T1000 (cell line): ENCODE data around the gene CTNNA2.

Experiments
- DNase-seq: peaks from one replicate; lab custom pipeline; 2025; ENCODE audit warnings: mixed read lengths; lab: John Stamatoyannopoulos, UW

CTNNA2 gene

GRCh38 chr2:80490964-80491363, 978.1 kb downstream of the CTNNA2 start:
- DNase-seq, result no peak

GRCh38 chr2:80496346-80496745, 983.5 kb downstream of the CTNNA2 start:
- no peak for DNase-seq

DNA sequence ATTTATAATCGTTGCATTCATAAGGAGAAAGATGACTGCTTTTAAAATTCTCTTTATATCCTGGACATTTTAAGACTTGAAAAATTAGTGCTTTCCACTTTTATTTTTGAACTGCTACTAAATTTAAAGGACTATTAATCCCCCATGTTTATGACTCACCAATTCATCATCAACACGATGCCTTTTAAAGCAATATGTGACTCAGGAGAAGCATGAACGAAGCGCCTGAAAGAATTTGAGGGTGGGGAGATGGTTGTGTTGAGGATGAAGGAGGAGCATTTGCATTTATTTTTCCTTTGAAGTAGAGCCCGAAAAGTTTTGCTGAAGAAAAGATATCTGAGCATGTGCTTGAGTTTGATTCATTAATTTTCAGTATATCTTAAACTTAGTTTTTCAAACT, 983.9 kb downstream of the CTNNA2 start:
- no peak for DNase-seq

DNA sequence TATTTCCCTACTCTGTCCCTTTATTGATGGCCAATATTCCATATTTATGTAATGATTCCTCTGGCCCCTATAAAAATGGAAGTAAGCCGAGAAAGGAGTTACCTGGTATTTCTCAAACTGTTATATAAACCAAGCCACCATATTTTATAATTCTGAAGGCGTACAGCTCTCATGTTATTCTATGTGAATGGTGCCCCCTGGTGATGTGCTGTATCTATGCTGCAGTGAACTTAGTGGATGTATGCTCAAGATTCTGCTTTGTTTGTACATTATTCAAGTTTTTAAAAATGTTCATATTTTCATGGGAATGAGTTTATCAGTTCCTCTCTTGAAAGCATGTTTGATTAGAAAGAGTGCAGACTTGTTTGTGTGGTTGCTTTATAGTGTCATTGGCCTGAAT, 986.2 kb downstream of the CTNNA2 start:
- no peak for DNase-seq

- no peak for DNase-seq
Observed at GRCh38 chr2:80501874-80502624, 989.2 kb downstream of the CTNNA2 start.

DNA sequence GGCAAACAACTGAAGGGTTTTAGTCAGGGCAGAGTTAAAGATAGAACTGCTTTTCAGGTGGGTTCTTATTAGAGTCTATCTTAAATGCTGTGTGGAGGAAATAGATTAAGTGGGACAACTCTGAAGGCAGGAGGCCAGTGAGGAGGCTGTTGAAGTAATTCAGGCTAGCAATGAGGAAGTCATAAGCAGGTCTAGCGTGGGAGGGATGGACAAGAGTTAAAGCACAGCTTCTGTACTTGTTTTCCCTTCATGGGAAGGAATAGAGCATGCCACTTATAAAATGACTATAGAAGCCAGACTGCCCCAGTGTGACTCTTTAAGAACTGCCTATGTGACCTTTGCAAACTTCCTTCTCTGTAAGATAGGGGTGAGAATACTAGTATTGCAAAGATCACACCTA, 993.7 kb downstream of the CTNNA2 start:
- DNase-seq, result no peak

DNA sequence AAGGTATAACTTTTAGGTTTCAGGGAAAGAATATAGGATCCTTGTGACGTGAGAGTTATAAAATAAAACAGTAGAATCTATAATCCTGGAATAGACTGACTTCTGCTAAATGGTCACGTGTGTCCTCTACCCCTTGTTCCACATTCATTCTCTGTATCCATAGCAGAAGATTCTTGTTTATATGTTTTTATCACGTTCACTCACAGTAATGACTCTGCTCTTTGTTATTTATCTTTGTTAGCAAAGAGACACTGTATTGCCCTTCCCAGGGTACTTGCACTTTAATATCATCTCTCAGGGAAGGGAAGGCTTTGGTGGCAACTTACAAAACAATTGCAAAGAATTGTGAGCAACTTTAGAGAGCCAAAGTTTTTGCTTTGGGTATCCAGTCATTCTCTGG, 997.9 kb downstream of the CTNNA2 start:
- no peak for DNase-seq

DNA sequence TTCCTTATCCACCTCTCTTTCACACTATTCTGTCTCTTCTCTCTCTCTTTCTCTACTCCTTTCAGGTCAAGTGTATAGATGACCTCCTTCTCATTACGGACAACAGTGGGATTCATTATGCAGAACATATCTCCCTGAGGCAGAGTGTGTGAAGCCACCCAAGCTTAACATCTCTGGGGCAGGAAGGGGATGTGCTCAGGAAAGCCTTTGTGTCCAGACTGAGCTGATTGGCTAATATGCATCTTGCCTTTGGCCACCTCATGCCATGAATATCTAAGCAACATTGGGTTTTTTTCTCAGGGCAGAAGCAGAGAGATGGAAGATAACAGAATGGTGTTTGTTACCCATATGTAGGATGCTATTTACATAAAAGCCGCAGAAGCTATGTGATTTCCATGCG, 1003.1 kb downstream of the CTNNA2 start:
- no peak for DNase-seq

GRCh38 chr2:80517316-80517715, 1004.5 kb downstream of the CTNNA2 start:
- no peak for DNase-seq

- no peak for DNase-seq
Observed at GRCh38 chr2:80519121-80519643, 1006.3 kb downstream of the CTNNA2 start.

DNA sequence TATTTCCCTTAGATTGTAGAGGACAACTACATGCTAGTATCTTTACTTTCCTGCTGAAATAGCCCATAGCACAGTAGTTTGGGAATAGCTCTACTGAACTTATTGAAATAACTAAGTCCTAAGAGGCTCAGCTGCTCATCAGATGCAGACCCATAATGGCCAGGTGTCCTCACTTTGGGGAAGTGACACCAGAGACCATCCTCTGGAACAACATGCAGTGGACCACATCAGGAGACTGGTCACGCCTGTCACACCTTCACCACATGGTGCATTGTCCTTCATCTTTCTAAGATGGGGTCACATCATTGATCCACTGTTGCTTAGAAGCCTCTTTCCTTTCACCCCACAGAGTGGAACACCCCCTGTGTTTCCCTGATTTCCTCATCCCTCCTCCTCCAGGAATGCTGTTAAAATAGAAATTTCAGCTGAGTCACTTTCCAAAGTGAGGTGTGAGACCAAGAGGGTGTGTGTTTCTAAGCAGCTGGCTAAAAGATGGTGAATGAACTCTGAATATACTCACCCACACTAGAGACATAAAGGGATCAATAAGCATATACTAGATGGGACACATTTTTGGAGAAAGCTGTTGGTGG, 1006.9 kb downstream of the CTNNA2 start:
- no peak for DNase-seq

GRCh38 chr2:80525152-80525551, 1012.3 kb downstream of the CTNNA2 start:
- DNase-seq, result no peak

DNA sequence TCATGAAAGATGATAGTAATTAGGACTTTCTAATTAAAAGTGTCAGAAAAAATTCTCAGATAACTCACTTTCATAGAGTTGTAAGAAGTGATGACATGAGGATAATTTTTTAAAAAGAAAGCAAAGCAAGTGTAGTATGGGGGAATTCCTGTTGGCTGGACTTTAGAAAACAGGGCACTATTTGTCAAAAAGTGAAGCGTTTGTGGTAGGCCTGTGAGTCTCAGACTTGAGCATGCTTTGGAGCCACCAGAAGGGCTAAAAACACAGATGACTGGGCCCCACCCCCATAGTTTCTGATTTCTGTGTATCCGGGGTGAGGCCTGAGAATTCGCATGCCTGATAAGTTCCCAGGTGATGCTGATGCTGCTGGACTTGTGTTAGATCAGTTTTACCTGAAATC, 1014.3 kb downstream of the CTNNA2 start:
- no peak for DNase-seq

DNA sequence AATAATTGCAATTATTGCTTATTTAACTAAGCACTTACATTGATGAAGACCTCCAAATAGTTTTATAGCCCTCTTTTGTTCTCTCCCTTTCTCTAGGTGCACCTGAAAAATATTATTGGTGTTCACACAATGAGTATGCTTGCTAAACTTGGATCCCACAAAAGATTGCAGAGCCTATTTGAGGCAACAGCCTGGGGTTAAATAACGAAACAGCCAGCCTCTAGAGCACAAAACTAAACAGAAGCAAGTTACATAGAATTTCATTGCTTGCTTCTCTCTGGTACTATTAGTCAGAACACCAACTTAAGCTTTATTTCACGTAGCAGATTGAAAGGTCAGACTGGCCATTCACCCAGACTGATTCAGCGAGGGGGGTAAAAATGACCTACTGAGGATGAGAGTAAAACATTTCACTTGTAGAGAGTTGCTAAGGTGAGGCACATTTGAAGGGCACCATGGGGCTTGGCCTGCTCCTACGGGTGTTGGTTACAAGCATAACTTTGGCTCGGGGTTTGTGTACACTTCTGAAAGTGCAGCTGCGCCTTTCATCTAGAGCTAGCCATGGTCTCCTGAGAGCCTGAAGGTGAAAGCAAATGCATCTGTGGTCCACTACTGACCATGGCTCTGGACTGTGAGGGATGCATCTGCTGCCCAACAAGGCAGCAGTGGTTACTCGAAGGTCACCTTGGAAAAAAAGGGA, 1016.8 kb downstream of the CTNNA2 start:
- DNase-seq, result no peak

GRCh38 chr2:80530442-80531064, 1017.7 kb downstream of the CTNNA2 start:
- DNase-seq, result no peak

GRCh38 chr2:80531319-80531718, 1018.5 kb downstream of the CTNNA2 start:
- DNase-seq, result no peak

DNA sequence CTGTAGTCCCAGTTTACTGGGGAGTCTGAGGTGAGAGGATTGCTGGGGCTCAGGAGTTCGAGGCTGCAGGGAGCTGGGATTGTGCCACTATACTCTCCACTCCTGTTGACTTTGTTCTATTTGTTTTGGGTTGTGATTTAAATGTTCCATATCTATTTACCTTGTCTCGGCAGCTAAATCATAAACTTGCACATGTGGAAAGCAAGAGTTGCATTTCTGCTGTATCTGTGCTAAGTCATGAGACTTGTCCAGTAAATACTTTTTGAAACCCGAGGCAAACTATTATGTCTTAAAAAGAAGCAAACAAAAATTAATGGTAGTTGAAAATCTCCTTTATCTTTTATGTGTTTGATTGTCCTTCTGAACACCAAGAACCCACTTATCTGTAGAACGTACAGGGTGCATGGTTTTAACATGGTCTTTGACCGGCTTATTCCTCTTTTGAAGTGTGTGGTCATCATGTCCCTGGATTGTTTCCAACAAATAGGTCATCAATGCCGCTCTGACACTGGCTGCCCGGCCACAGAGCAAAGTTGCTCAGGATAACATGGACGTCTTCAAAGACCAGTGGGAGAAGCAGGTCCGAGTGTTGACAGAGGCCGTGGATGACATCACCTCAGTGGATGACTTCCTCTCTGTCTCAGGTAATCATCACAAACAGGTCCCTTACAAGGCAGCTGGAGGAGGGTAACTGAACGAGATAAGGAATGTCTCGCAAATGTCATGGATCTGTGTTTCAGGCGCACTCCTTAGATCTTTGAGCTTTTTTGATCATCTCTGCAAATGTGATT, 1032.8 kb downstream of the CTNNA2 start:
- no peak for DNase-seq

DNA sequence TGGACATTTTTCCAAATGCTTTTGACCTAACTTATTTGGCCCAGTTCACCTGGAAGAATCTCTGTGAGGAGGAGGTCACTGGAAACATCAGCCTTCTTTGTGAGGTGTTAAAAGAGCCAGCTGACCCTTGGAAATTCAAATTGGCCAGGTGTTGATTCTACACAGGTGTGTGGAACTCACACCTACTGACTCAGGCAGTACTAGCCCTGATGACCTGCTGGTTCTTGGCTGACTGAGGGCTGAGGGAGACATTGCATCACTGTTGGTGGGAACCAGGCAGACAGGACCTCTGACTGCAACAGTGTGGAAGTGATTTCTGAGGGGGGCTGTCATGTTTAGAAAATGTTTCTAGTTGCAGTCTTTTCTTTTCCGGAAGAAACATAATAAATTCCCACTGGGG, 1033.9 kb downstream of the CTNNA2 start:
- DNase-seq, result no peak

GRCh38 chr2:80547344-80547743, 1034.5 kb downstream of the CTNNA2 start:
- no peak for DNase-seq

GRCh38 chr2:80548469-80548868, 1035.6 kb downstream of the CTNNA2 start:
- no peak for DNase-seq

- DNase-seq, result no peak
Observed at GRCh38 chr2:80549901-80550300, 1037.0 kb downstream of the CTNNA2 start.

DNA sequence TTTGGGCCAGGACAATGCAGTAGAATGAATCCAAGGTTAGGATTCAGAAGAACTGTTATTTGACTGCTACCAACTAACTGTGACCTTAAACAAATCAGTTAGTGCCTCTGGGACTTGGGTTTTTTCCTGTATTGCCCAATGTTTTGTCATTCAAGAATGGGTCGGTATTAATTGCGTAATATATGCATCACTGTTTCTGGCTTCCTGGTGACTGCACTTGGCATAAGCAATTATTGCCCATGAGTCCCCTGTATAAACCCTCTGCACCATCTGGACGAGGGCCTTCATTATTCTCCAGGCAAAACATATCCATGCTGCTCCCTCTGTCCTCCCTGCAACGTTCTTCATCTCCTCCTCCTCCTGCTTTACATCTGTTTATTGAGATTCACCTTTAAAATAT, 1047.5 kb downstream of the CTNNA2 start:
- no peak for DNase-seq
